ENCODE measurements around the gene HCN1. TPM values are rescaled to one million over a fixed set of nuclear protein-coding genes. Genes with fewer than 3 reads are reported as not detected.

Gene HCN1
- total RNA-seq, 1 donor from 2014 or later, result not detected

DNA sequence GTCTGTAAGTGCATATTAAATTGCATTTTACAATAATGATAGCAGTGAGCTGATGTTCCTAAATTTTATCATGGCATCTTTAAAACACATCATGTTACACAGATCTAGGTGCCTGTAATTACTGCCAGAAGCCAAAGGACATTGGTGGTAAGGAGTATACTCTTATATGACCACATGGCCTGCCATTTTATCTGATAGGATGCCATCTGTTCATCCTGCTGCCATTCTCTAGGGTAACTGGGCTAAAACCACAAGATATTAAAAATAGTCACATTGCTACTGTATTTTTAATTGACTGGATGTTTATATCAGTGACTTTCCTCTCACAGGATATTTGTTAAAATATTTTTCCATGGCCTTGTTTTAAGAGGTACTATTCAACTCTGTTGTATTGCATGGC is 53.1 kb downstream of the HCN1 start:
- H3K4me3 Mint-ChIP-seq, result no peak overlapping the region
- no peak for TF ChIP-seq CTCF (IDR thresholded peaks at IDR 0.05; ENCODE audit: unreplicated experiment)
- no peak overlapping the region for H3K27ac Mint-ChIP-seq
- no peaks in the 10 kb centered on the region for H3K27me3 Mint-ChIP-seq (ENCODE audit: low read depth)
- no peaks in the 10 kb centered on the region for H3K4me1 Mint-ChIP-seq
- no peaks in the 10 kb centered on the region for H3K36me3 Mint-ChIP-seq
- DNase-seq (ENCODE audit: low spot score in 2 of 2, unreplicated experiment in 2 of 2), result no peak
- H3K9me3 Mint-ChIP-seq, result no peaks in the 10 kb centered on the region

DNA sequence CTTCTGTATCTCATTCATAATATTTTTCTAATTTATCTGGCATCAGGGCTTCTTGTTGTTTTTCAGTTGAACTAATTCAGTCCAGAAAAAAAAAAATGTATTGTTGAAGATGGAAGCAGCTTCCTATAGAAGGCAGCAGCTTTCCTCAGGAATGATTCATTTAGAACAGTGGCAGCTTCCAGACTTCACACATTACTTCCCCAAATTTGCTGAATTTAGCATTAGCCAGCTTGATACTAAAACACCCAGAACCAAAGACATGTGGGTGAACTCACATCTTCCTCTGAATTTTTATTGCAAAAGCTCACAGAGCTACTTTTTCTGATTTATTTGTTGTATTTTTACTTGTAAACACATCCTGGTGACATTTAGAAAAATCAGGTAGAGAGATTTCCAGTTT is 53.8 kb downstream of the HCN1 start:
- no peak overlapping the region for H3K4me3 Mint-ChIP-seq
- H3K36me3 Mint-ChIP-seq, result no peaks in the 10 kb centered on the region
- H3K27ac Mint-ChIP-seq, result no peak overlapping the region
- DNase-seq (ENCODE audit: low spot score in 2 of 2, unreplicated experiment in 2 of 2), result no peak
- H3K27me3 Mint-ChIP-seq (ENCODE audit: low read depth), result no peaks in the 10 kb centered on the region
- H3K9me3 Mint-ChIP-seq, result no peaks in the 10 kb centered on the region
- TF ChIP-seq CTCF (IDR thresholded peaks at IDR 0.05; ENCODE audit: unreplicated experiment), result no peak
- H3K4me1 Mint-ChIP-seq, result no peaks in the 10 kb centered on the region

- Mint-ChIP-seq H3K4me3 (no peak overlapping the region), H3K4me1 (no peaks in the 10 kb centered on the region), H3K27me3 (ENCODE audit: low read depth) (peaks cover 6% of the 10 kb centered on the region), H3K36me3 (no peaks in the 10 kb centered on the region), H3K27ac (no peak overlapping the region), H3K9me3 (no peaks in the 10 kb centered on the region)
- no peak for DNase-seq (ENCODE audit: low spot score in 2 of 2, unreplicated experiment in 2 of 2)
- no peak for TF ChIP-seq CTCF (IDR thresholded peaks at IDR 0.05; ENCODE audit: unreplicated experiment)
Measured at GRCh38 chr5:45639040-45639439, 57.1 kb downstream of the HCN1 start.

GRCh38 chr5:45627076-45627656 is 69.0 kb downstream of the HCN1 start:
- Mint-ChIP-seq H3K27ac (no peak overlapping the region), H3K4me1 (no peaks in the 10 kb centered on the region), H3K36me3 (no peaks in the 10 kb centered on the region), H3K9me3 (no peaks in the 10 kb centered on the region), H3K27me3 (ENCODE audit: low read depth) (no peaks in the 10 kb centered on the region), H3K4me3 (no peak overlapping the region)
- no peak for DNase-seq (ENCODE audit: low spot score in 2 of 2, unreplicated experiment in 2 of 2)
- TF ChIP-seq CTCF (IDR thresholded peaks at IDR 0.05; ENCODE audit: unreplicated experiment), result no peak

DNA sequence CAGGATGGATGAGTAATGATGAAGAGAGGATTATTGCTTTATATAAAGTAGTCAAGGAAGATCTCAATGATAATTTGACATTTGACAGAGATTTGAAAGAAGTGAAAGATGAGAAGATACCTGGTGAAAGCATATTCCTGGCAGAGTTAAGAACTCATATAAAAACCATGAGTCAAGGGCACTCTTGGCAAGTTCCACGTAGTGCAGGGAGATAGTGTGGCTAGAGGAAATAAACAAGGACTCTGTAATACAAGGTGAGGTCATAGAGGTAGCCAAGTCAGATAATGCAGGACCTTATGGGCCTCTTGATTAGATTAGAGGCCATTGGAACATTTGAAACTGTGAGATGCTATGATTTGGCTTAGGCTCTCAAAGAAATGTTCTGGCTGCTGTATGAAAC is 72.3 kb downstream of the HCN1 start:
- H3K4me3 Mint-ChIP-seq, result no peak overlapping the region
- no peaks in the 10 kb centered on the region for H3K36me3 Mint-ChIP-seq
- no peak for TF ChIP-seq CTCF (IDR thresholded peaks at IDR 0.05; ENCODE audit: unreplicated experiment)
- no peaks in the 10 kb centered on the region for H3K4me1 Mint-ChIP-seq
- no peak overlapping the region for H3K27ac Mint-ChIP-seq
- no peaks in the 10 kb centered on the region for H3K9me3 Mint-ChIP-seq
- H3K27me3 Mint-ChIP-seq (ENCODE audit: low read depth), result no peaks in the 10 kb centered on the region
- no peak for DNase-seq (ENCODE audit: low spot score in 2 of 2, unreplicated experiment in 2 of 2)

- no peaks in the 10 kb centered on the region for H3K36me3 Mint-ChIP-seq
- TF ChIP-seq CTCF (IDR thresholded peaks at IDR 0.05; ENCODE audit: unreplicated experiment), result no peak
- no peak overlapping the region for H3K27ac Mint-ChIP-seq
- H3K4me1 Mint-ChIP-seq, result no peaks in the 10 kb centered on the region
- H3K4me3 Mint-ChIP-seq, result no peak overlapping the region
- H3K27me3 Mint-ChIP-seq (ENCODE audit: low read depth), result no peaks in the 10 kb centered on the region
- no peak for DNase-seq (ENCODE audit: low spot score in 2 of 2, unreplicated experiment in 2 of 2)
- no peaks in the 10 kb centered on the region for H3K9me3 Mint-ChIP-seq
Measured at GRCh38 chr5:45622365-45622764, 73.8 kb downstream of the HCN1 start.
